Measurements from ENCODE around the gene TMPRSS11A.

GRCh38 chr4:67954890-67955289 lies 8.4 kb downstream of the TMPRSS11A start:
- TF ChIP-seq POLR2AphosphoS5 (IDR thresholded peaks at IDR 0.05; ENCODE audit: borderline replicate concordance, low read depth, low read length) (no peak), EZH2 (IDR thresholded peaks at IDR 0.05) (no peak)
